Ovary (tissue), 9 donors: ENCODE measurements around the gene RRP1B. TPM values are rescaled to one million over a fixed set of nuclear protein-coding genes. Genes with fewer than 3 reads are reported as not detected.

ENCODE experiments used
- DNase-seq, 5 donors: peaks; one replicate each; pipeline ENCODE4 v3.0.0-alpha.2; 2019 to 2020
- H3K27ac ChIP-seq, 2 donors: fragments of 200-600 bp; one replicate each; pipeline versions ENCODE4 v1.5.1 to v1.8.0; 2019 to 2022
- H3K27me3 ChIP-seq: fragments of 200-600 bp; one replicate; pipeline ENCODE4 v1.8.0; 2022
- H3K36me3 ChIP-seq: fragments of 200-600 bp; sonication (generic); one replicate; pipeline ENCODE4 v1.5.1; 2019
- H3K4me1 ChIP-seq: one replicate; pipeline ENCODE4 v1.8.1; 2013; ENCODE audit warnings: mild to moderate bottlenecking, moderate library complexity; ENCODE audit not compliant: insufficient read depth
- H3K4me3 ChIP-seq: fragments of 200-600 bp; sonication (generic); one replicate; pipeline ENCODE4 v1.5.1; 2017
- H3K9me3 ChIP-seq, 2 donors: fragments of 200-600 bp in 1 of 2; sonication (generic) in 1 of 2; one replicate each; pipeline versions ENCODE4 v1.5.1 to v1.8.1; 2013 to 2019; ENCODE audit warnings: mild to moderate bottlenecking in 1 of 2, moderate library complexity in 1 of 2
- CTCF ChIP-seq, 3 donors: fragments of 450-650 bp in 2 of 3; fragments of 200-600 bp in 1 of 3; IDR thresholded peaks; one replicate each; pipeline versions ENCODE4 v1.5.1 to v1.8.0; 2016 to 2022; ENCODE audit warnings: antibody characterized with exemption in 3 of 3, mild to moderate bottlenecking in 1 of 3
- EP300 ChIP-seq: sonication (generic); formaldehyde crosslinking; IDR thresholded peaks from one replicate; pipeline ENCODE4 v1.6.1; 2017; ENCODE audit warnings: antibody characterized with exemption
- POLR2A ChIP-seq: fragments of 450-650 bp; IDR thresholded peaks from one replicate; pipeline ENCODE4 v1.6.1; 2017; ENCODE audit warnings: antibody characterized with exemption, mild to moderate bottlenecking, moderate library complexity
- WGBS, 3 donors: extraction: QIAGEN DNeasy Blood & Tissue Kit in 1 of 3; methylation state at CpG; one replicate each; pipeline versions ENCODE4 v1.1.5 to v1.1.7; 2013 to 2017; 5-methylcytosine and 5-hydroxymethylcytosine counted together
- intact Hi-C, 4 donors: fragments of 100-400 bp; cut with DNase I; formaldehyde crosslinking; loops; one replicate each; pipeline versions ENCODE4 v1.11.0 to v1.15.1; 2022 to 2023
- polyA plus RNA-seq, 2 donors: library from polyadenylated mRNA; stranded (reverse); fragments of 200-250 nt in 1 of 2; fragments of 350-450 nt in 1 of 2; fragmentation: Illumina TruSeq in 1 of 2; extraction: RNeasy Lipid Tissue Mini Kit (QIAGEN cat#74804) in 1 of 2; gene quantifications; one replicate each; pipeline ENCODE4 v1.2.3, GENCODE V29; 2013 to 2014
- total RNA-seq, 7 donors: library from RNA; depleted of rRNA in 2 of 7; stranded (reverse); fragments of >200 nt in 2 of 7; fragmentation: NEBNext Ultra II Directional in 3 of 7; extraction: Animal tissue kit (Norgen Biotek cat#: 25700) in 3 of 7; gene quantifications; one replicate each; pipeline versions ENCODE4 v1.1.0 to v1.2.4, GENCODE V29; 2016 to 2023
- donor health status: DM: no; HTN: no; CAD: no; lungs with moderate emphysema.
- donor health status: DM: no; HTN: no; CAD: no.
- donor health status: Bipolar disorder and iron deficiency.
- donor health status: DM: yes; HTN: yes; CAD: no.
- donor health status: DM: no; HTN: no; CAD: no.
- donor health status: DM: yes; HTN: yes; CAD: no.

The RRP1B gene
- total and polyA plus RNA-seq, 9 donors: 11.3 to 31.8 (median 28.4) TPM

- Histone ChIP-seq H3K36me3 (no peaks in the 10 kb centered on the region), H3K27me3 (no peaks in the 10 kb centered on the region), H3K9me3 (no peaks in the 10 kb centered on the region), H3K4me3 (no peak overlapping the region), H3K4me1 (peaks cover 5% of the 10 kb centered on the region), H3K27ac (peak overlapping the region in 1 of 2 donors; percentile 20)
- WGBS, 3 donors: 61 to 67% (median 63%) methylated on average over 15 of the region's 15 CpGs
- no peak for TF ChIP-seq CTCF (IDR thresholded peaks at IDR 0.05)
- TF ChIP-seq POLR2A: no peak
- no peak for TF ChIP-seq EP300
- intact Hi-C loops: loop anchor here in 1 of 4 donors (10.0 kb wide), 1 partner anchor 51 kb away; the partner anchor contains the start of gene RRP1
- DNase-seq: peak in 1 of 5 donors; percentile 24
These were observed 74.2 kb downstream of the RRP1B start for GRCh38 chr21:43733529-43734071.

- 62 to 71% (median 65%) methylated on average over 25 of the region's 25 CpGs for WGBS, 3 donors
- intact Hi-C loops: loop anchor here in 1 of 4 donors (10.0 kb wide), 1 partner anchor 50 kb away; the partner anchor contains the start of gene RRP1
These were observed 75.0 kb downstream of the RRP1B start for GRCh38 chr21:43734131-43734927.

GRCh38 chr21:43734928-43735229, 75.5 kb downstream of the RRP1B start:
- no peak overlapping the region for H3K4me3 ChIP-seq
- H3K27me3 ChIP-seq: no peaks in the 10 kb centered on the region
- 15 to 43% (median 36%) methylated on average over 9 of the region's 9 CpGs for WGBS, 3 donors
- intact Hi-C loops: loop anchor here in 1 of 4 donors (10.0 kb wide), 1 partner anchor 50 kb away; the partner anchor contains the start of gene RRP1
- no peaks in the 10 kb centered on the region for H3K9me3 ChIP-seq
- peak in 3 of 5 donors; percentile 22 to 64 (median 40) for DNase-seq
- no peaks in the 10 kb centered on the region for H3K36me3 ChIP-seq
- no peaks in the 10 kb centered on the region for H3K4me1 ChIP-seq
- no peak for TF ChIP-seq CTCF (IDR thresholded peaks at IDR 0.05)
- TF ChIP-seq POLR2A: no peak
- no peak for TF ChIP-seq EP300
- no peak overlapping the region for H3K27ac ChIP-seq

More at GRCh38 chr21:43734131-43734927, 75.0 kb downstream of the RRP1B start:
- Histone ChIP-seq H3K4me1 (peaks cover 2% of the 10 kb centered on the region), H3K9me3 (no peaks in the 10 kb centered on the region), H3K27me3 (no peaks in the 10 kb centered on the region), H3K4me3 (no peak overlapping the region), H3K36me3 (no peaks in the 10 kb centered on the region), H3K27ac (no peak overlapping the region)
- peak in 1 of 5 donors; percentile 17 for DNase-seq
- TF ChIP-seq CTCF (IDR thresholded peaks at IDR 0.05) (no peak), POLR2A (no peak), EP300 (no peak)

- DNase-seq: peak in 1 of 5 donors; percentile 22
- TF ChIP-seq POLR2A: no peak
- TF ChIP-seq EP300: no peak
- TF ChIP-seq CTCF (IDR thresholded peaks at IDR 0.05): no peak
- Histone ChIP-seq H3K27ac (no peak overlapping the region), H3K4me1 (no peaks in the 10 kb centered on the region), H3K27me3 (no peaks in the 10 kb centered on the region), H3K36me3 (no peaks in the 10 kb centered on the region), H3K4me3 (no peak overlapping the region), H3K9me3 (no peaks in the 10 kb centered on the region)
- intact Hi-C loops: loop anchor here in 1 of 4 donors (10.0 kb wide), 1 partner anchor 49 kb away; the partner anchor contains the start of gene RRP1
- WGBS, 3 donors: 68 to 81% (median 74%) methylated on average over 20 to 22 of the region's 22 CpGs
These were observed 76.1 kb downstream of the RRP1B start for GRCh38 chr21:43735236-43736091.
